HG02973 (cell line): Measurements from ENCODE around the gene ZNF664.

Experiments used
- ATAC-seq: cut with Tn5 transposase; IDR thresholded peaks from one replicate; pipeline ENCODE4 v1.9.1; 2021; ENCODE audit warnings: moderate library complexity; ENCODE audit not compliant: unreplicated experiment

The ZNF664 gene

DNA sequence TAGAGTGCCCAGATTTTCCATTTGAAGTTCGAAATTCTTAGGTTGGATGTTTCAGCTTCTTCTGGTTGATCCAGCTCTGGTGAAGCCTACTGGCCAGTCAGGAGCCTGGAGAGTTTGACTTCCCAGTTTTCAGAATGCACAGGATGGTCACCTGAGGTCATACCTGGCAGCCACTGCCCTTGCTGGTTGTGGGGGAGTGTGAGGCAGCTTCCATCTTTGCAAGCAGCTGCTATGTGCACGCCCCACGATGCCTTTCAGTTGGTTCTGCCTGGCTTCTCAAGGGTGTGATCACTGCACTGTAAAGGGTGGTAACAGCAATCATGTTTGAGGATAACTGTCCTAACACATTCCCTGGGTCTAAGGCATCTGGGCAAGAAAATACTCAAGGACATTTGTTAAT lies 15.8 kb upstream of the ZNF664 start:
- ATAC-seq: no peak

DNA sequence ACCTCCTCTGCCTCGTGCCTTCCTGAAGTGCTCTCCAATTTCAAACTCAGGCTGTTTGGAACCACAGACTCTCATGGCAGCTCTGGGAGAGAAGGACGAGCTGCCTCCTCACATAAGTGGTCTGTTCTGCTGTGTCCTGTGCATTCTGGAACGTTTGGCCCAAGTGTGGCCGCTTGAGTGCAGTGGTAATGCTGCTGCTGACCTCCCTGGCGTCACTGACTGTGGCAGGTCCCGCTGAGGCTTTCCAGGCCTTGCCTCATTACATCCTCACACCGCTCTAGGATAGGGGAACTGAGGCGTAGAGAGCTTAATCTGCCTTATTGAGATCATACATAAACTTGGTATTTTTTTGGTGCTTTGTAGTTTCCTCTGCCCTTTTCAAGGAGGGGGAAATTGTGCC lies 14.6 kb upstream of the ZNF664 start:
- no peak for ATAC-seq

DNA sequence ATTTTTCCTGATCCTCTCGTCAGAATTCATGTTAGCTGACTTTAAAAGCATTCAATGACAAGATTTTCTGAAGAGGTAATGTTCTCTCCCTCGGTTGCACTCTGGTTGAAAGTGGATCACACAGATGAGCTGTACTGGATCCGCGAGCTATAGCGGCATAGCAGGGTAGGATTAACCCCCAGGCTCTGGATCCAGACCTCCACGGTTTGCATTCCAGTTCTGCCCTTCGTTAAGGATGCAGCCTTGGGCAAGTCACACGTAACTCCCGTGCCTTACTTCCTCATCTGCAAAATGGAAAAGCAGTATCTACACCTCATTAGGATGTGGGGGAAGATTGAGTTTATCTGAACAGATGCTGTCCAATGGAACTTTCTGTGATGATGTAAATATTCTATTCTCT lies 14.1 kb upstream of the ZNF664 start:
- ATAC-seq: no peak

DNA sequence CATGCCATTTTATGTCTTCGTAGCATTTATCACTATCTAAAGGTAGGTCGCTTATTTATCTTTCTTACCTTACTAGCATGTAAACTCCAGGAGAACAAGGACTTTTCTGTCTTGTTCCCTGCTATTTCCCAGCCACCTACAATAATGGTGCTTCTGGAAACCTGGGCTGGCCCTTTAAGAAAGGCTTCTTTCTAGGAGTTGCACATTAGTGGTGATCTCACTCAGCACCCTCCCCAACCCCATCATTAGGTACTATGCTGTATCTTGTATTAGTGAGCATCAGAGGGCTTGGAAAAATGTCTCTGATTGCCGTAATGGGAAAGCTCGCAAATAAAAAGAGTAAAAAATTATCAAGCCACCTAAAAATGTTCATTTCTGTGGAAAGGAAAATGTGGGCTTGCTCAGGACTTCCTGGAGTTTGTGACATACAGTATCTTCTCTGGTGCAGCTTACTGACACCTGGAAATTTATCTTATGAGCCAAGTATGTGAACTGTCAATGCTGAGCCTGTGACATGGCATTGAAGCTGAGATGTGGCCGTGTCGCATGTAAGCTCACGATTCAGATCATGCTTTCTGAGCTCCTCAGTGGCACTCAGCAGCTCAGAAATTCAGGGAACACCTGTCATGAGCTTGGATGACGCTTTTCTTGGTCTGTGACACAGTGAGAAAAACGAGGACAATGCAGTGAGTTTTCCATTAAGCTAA lies 12.8 kb upstream of the ZNF664 start:
- no peak for ATAC-seq

DNA sequence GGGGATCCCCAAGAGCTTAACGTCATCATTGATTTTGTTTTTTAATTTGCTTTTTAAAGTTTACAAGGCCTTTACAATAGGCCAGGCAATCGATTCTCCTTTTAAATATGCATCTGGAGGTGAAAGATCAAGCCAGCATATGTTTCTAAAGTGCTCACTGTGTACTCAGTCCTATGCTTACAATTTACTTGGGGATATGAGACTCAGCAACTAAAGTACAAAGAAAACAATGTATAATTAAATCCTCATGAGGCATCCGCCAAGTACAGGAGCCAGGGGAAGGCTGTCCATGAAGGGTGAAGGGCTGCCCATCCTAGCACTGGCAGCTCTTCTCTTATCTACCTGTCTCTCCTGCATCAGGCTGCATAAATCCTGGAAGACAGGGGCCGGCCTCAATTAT lies 12.2 kb upstream of the ZNF664 start:
- ATAC-seq: no peak

DNA sequence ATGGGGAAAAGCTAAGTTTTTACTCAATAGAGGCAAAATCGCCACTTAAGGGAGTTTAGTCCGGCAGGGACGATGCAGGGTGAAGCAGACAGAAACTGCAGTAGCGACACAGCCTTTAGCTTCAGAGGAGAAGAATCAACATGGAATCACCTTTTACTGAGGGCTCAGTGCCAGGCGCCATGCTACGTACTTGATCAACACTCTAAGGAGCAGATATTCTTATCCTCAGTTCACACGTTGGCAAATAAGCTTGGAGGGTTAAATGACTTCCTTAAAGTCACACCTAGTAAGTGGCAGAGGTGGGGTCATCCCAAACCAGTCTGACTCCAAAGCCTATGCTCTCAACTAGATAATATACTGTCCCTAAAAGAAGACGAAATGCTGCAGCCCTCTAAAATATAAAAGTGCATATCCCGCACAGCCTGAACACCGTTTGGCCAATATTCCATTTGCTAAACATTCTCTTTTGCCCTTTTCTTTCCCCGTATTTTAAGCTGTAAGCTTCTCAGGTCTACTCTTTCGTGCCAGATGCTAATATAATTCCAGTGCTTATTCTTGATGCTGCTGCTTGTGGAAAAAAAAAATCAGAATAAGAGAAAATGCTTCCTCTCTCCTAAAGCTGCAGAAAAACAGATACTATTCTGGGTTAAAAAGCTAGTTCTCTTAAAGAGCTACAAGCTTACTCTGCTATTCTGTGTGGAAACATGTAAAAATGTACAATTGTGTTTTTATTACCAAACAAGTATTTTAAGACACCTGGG lies 11.2 kb upstream of the ZNF664 start:
- no peak for ATAC-seq

DNA sequence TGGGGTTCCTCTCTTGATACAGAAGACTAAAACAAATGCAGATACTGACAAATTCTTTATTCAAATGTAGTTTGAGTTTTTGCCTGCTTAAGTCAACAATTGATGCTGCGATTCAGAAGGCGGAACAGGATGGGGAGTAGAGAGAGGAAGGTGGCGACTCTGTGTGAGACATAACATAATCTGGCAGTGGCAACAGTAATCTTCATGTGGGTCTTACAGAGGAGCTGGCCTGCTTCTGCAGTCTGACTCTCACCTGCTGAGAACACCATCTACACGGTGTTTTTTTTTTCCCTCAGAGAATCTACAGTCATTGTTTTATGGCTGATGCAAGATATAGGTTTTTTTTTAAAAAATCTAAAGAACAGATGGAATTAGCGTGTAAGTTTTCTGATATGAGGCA lies 10.5 kb upstream of the ZNF664 start:
- ATAC-seq: no peak

DNA sequence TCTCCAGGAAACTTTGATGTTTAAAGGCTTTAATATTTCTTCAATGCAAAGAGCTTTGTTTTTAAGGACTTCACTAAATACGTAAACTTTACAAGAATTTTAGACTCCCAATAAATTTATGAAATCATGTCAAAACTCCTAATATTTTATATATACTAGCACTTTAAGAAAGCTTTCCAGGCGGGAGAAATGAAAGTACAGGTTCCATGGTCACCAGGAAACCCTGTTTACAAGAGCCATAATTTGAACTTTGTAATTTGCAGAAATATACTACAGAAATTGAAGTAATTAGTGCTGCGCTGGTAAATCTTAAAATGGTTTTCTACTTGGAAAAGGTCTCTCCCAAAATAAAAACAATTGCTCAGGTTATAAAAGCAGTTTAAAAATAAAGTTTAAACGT lies 9.2 kb upstream of the ZNF664 start:
- no peak for ATAC-seq

DNA sequence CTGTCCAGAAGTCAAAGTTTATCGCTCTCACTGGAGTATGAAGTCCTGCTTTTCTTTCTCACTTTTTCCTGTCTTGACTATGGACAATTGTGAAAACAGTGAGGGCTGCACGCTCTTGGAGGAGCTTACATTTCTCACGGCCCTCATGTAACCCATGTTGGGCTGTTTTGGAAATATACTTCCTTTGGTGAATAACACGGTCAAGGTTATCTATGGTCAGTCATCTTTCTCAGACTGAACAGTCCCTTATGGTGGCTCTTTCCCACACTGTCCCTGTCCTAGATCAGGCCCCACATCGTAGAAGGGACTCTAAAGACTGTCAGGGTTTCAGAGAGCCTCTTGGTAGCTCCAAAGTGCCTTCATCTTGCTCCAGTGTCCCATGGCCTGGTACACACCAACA lies 7.6 kb upstream of the ZNF664 start:
- no peak for ATAC-seq

DNA sequence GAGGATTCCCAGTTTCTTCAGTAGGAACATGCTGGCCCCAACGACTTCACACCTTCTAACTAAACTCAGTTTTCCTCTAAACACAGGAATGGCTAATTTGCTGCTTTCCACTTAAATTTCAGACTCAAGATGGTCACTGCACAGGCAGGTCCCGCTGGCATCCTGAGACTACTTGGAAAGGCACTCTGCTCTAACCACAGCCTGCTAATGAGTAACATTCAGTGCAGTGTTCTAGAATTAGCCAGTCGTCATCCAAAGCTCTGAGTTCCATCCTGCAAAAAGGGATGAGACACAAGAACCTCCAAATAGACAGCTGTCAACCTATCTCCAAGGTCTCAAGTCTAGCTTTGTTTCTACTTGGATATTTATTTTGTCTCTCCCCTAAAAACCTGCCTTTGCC lies 6.4 kb upstream of the ZNF664 start:
- ATAC-seq: no peak

DNA sequence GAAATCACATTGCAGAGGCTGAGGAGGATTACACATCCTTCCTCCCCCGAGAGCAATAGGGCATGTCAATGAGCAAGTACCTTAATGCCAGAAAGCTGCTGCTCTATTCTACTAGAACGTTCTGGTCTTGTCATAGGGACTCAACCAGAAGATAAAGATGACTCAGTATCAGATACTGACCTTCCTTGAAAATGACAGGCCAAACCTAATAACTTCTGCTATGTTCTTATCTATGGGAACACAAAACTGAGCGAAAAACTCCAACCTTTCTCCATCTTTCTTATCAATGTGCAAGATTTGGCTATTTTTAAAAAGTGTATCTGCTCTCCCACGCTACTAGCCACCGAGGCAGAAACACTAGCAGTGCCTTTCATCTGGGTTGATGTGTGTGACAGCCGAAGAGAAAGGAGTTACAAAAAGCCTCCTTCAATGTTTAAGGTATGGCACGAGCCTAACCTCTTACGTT lies 5.9 kb upstream of the ZNF664 start:
- ATAC-seq: no peak

DNA sequence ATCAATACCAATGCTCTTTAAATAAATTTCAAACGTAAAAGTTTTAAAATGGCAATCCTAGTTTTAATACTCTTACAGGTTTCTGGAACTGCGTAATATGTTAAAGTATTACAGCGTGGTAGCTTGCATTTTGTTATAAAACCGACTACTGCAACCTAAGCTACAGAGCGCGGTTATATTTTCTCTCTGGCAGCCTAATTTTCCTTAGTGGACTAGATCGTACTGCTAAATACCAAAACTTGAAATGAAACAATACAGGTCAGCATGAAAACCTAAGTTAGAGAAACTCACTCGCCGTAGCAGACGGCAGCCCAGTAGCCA lies 1.6 kb upstream of the ZNF664 start:
- ATAC-seq: no peak

DNA sequence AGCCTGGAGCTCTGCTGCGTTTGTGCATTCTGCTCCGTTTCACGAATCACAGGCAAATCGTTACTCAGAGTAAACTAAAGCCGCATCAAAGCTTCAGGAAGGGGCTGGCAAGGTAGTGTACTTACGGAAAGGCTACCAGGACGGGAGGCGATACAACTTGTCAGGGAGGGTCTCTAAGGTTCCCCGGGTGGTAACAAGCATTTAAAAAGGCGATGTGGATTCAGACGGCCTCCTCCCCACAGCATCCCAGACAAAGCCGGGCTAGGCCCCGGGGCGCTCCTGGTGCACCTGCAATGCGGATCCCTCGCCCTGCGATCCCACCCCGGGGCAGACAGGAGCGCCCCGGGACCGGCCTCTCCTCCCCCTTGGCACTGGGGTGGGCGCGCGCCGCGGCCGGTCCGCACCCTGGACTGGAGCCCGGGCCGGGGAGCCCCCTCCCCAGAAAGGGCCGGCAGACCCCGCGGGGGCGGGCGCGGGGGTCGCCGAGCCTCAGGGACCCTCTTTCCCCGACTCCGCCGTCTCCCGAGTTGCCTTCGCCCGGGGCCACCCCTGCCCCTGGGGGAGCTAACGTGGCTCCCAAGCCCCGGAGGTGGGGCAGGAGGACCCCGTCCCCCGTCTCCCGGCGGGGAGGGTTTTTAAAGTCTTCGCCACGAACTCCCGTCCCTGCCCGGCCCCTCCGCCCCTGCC lies 1.1 kb upstream of the ZNF664 start:
- ATAC-seq: peak; percentile 5

DNA sequence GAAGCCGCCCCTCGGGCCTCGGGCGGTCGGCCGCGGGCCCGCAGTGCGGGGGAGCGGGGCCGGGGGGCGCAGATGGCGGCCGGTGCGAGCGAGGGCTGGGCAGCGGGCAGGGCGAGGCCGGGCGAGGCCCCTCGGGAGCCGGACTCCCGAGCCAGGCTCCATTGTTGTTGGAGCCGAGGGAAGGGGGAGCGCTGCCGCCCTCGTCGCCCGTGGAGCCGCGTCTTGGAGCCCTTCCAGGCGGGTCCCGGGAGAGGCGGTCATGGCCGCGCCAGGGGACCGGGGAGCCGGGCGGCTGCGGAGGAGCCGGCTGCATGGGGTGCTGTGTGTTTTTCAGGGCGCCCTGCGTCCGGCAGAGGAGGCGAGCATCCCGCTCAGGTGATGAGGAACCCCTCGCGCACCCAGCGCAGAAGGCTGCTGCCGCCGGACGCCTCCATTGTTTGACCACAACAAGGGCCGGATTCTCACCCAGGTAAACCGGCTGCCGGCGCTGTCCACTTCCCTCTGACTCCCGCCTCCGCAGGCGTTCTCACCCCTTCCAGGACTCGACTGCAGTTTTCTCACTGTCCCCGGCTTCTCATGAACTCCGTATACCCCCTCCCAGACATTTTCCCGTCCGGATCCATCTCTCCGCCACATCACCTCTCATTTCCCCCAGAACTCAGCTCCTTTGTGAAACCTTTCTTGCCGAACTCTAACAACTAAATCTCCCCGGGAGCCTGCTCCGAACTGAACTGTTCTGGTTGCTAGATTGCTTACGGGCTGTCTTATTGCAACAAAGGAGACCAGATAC lies 732 bp downstream of the ZNF664 start:
- peak; percentile 5 for ATAC-seq

DNA sequence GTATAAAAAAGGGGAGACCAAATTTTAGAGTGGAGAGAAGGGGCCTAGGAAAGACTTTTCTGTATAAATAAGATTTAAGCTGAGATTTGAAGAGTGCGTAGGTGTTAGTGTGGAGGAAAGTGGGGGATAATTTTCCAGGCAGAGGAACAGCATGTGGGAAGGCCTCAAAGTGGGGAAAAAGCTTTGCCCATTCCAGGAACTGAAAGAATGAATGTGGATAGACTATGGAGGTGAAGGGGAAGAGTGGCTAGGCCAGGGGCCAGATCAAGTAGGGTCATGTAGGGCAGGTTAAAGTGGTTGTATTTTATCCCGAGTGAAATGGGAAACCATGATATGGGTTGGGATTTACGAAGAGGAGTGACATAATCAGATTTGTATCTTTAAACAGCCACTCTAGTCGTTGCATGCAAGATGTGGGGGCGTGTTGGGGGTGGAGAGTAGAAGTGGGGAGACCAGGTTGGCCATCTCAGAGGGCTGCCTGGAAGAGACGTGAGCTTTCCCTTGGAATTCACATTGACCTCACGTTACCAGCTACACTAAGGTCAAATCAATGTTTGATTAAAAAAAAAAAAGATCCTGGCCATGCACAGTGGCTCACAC lies 3.3 kb downstream of the ZNF664 start:
- no peak for ATAC-seq

DNA sequence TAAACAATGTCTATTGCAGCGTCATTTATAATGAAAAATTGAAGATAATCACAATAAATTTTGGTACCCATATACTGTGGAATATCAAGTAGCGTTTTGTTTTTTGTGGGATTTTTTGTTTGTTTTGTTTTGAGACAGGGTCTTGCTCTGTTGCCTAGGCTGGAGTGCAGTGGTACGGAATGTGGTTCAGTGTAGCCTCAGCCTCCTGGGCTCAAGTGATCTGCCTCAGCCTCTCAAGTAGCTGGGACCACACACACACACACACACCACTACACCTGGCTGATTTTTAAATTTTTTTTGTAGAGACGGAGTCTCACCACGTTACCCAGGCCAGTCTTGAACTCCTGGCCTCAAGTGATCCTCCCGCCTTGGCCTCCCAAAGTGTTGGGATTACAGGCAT lies 6.6 kb downstream of the ZNF664 start:
- ATAC-seq: no peak

DNA sequence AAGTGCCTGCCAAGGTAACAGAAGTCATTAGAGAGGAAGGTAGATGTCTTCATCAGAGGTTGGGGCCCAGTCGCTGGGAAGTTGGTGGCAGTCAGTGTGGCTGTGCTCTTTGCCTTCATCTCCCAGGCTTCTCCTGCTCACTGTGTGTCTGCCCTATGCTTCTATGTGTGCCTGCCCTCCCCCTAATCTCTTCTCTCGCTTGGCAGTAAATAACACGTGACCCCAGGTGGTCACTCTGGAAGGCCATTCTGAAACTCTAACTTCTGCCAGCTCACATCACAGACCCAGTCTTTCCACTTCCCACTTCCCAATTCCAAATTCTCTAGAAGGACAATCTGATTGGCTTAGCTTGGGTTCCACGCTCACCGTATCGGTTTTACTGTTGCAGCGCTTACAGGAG lies 9.3 kb downstream of the ZNF664 start:
- ATAC-seq: no peak

DNA sequence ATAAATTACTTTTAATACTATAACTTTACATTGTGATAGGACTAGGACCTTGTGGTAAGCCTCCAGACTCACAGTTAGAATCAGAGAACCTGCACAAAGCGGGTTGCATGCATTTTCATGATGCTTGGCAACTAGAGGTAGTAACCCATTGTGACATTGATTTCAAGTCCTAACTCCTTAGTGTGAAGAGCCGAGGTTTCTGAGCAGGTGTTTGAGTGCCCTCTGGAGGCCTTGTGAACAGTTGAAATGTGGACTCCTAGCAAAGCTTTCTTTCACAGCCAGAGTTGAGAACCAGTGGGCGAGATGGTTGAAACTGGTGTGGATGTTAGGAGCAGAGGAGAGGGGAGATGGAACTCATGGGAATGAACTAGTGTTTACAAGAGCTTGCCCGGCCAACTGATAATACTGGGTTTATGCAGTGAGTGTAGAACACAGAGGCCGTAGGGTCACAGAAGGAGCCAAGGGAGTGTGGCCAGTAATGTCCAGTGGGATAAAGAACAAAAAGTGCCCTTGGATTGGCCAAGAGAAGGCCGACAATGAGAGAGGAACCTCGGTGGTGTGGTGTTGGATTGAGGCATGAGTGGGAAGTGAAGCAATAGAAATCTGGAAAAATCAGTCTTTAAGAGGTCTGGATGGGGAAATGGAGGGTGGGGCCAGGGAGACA lies 10.9 kb downstream of the ZNF664 start:
- no peak for ATAC-seq

DNA sequence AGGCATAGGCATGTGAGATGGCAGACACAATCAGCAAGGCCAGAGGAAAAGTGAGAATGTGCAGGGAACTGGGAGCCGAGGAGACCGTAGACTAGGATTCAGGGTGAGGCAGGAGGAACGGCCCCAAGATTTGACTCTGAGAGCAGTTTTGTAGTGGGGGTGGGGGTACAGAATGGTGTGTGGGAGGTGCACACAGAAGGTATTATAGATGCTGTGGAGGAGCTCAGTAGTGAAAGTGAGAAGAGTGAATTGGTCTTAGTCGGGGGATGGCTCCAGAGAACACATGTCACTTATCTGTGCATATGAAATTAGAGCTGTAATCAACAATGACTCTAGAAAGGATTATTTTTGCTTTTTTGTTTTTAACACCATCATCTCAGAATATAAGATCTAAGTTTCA lies 11.9 kb downstream of the ZNF664 start:
- ATAC-seq: no peak

DNA sequence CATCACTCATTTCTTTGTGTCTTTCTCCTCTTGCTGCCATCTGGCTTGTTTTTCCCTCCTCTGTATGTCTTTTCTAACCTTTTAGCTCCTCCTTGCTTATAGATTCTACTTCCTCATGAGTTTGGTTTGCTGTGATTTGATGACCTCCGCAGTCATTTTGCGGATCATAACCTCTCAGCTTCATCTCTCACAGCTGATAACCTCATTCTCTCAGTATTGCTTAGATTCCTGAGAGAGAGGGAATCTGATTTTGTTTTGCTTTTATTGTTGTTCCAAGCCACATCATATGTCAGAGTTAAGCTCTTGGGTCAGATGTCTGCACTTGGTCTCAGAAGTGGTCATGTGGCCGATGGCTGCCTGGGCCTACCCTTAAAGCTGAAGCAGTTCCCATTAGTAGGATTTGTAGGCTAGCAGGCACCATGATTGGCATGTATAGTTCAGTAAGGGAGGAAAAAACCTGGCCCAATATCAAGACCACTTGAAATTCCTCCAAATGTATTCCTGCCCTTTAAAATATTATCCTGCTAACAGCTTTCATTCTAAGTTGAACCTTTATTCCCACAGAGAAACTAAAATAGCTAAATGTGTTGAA lies 13.5 kb downstream of the ZNF664 start:
- no peak for ATAC-seq
